Eye (tissue), 1 donor: ENCODE results near the gene SUPT4H1.

Source experiments
- DNase-seq: peaks from one replicate; pipeline ENCODE4 v3.0.0-alpha.2; 2015

SUPT4H1 gene

DNA sequence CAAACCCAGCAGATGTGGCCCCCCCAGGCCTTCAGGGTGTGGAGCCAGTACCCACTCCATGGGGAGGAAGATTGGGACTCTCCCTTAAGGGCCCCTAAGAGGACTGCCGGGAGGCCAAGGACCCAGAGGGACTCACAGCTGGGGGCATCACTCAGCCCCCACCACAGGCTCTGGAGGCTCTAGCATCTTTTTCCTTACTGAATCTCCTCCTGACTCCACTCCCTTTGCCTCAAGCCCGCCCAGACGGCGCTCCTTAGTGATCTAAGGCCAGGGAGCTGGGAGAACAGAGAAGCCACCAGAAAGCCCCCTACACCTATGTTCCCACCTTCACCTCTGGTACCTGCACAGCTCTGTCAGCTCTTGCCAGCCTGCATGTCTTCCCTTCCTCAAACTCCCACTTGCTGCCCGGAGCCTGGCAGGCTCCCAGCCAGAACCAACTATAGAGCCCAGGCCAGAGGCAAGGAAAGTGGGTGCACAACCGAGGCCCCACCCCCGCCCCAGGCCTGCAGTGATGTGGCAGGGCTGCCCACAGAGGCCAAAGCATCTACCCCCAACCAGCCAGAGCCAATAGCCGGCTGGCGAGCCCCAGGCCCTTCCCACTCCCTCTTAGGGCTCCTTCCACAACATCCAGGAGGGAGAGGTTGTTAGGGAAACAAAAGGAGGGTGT is 48.9 kb downstream of the SUPT4H1 start:
- DNase-seq, result no peak

DNA sequence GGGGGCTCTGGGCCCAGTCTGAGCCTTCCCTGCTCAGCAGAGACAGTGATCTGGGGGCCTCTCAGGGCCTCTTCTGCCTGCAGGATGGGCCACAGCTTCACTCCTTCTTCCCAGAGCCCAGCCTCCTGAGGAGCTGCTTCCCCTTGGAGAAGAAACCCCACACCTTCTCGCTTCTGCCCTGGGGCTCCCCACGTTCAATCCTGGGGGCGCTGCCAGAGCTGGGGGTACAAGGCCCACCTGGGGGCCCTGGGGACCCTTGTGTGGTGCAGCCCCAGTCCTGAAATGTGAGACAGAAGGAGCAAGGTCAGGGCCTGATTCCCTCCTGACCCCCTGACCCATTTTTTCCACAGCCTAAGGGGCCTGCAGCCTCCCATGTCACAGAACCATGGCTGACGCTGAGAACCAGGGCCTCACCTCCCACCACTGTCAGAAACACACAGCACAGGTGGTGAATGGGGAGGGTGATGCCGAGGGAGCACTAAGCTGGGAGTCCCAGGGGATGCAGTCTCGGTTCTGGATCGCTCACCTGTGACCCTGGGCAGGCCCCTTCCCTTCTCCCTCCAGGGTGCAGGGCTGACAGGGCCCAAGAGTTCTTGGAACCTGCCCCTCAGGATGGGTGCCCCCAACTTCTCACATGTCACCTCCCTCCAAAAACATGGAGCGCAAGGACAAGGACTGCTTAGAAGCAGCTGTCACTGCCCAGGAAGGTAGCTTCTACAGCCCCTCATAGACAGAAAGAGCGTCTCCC is 49.7 kb downstream of the SUPT4H1 start:
- no peak for DNase-seq

DNA sequence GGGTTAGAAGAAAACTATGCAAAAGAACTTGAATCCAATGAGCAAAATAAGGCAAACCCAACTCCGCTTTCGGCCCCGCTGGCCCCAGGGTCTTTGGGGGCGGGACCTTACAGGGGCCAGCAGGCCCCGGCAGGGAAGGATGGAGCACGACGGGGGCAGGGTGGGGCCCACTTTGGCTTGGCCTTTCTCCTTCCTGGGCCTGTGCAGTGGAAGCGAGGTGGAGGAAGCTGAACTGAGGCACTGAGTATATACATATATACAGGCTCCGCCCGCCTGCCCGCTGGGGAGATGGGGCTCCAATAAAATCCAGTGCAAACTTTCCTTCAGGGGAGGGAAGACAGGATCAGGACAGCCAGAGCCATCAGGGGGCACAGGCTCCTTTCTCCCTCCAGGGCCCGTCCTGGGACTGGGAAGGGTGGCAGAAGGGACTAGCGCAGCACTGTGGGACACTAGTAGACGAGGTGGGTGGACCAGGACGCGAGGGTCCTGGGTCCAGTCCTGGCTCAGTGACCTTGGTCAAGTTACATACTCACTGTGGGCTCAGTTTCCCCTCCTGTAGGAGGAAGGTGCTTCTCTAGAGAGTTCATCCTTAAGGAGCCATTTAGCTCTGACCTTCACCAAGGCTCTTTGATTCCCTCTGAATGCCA is 50.4 kb downstream of the SUPT4H1 start:
- DNase-seq, result no peak

DNA sequence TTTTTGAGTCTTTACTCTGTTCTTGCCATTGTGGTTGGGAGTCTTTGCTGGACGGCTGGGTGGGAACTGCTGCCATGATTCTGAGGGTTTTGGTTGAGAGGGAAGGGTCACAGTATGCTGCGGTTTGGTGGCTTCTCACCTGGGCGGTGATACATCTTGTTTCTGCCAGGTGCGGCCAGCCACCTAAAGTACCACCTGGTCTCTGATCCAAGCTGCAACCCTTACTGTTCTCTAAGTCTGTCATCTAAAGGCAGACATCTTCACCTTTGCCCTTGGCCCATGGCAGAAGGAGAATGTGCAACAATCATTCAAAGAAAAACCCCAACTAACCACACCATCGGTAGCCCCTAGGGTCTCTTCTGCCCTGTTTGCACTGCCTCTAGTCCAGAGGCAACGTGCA is 51.7 kb downstream of the SUPT4H1 start:
- no peak for DNase-seq
